WTC11 (cell line): ENCODE measurements around the gene EHF. TPM values are rescaled to one million over a fixed set of nuclear protein-coding genes. Genes with fewer than 3 reads are reported as not detected.

Experiments used
- ATAC-seq: fragments of 200-7000 bp; cut with Tn5 transposase; 2 replicates; pipeline ENCODE4 v1.10.0; 2021; ENCODE audit warnings: mild to moderate bottlenecking, moderate library complexity
- CTCF ChIA-PET: fragments of 300-600 bp; sonication (Branson Sonifier 250); formaldehyde crosslinking; loops from one replicate; lab custom pipeline; 2021; ENCODE audit warnings: antibody characterized with exemption; lab: Charles Lee
- POLR2A ChIA-PET: fragments of 350-600 bp; sonication (Branson Sonifier 250); formaldehyde crosslinking; loops from one replicate; lab custom pipeline; 2021; ENCODE audit warnings: antibody characterized with exemption; lab: Charles Lee
- DNase-seq: peaks from one replicate; pipeline ENCODE4 v3.0.0; 2021; ENCODE audit warnings: low spot score
- H3K27ac Mint-ChIP-seq: 2 replicates; pipeline ENCODE4 v1.8.0; 2021; ENCODE audit warnings: mixed read lengths
- H3K27me3 Mint-ChIP-seq: 2 replicates; pipeline ENCODE4 v1.8.0; 2021; ENCODE audit warnings: low read depth, mild to moderate bottlenecking, moderate library complexity, mixed read lengths
- H3K36me3 Mint-ChIP-seq: 2 replicates; pipeline ENCODE4 v1.8.0; 2021; ENCODE audit warnings: mixed read lengths
- H3K4me1 Mint-ChIP-seq: 2 replicates; pipeline ENCODE4 v1.8.0; 2022; ENCODE audit warnings: mixed read lengths
- H3K4me3 Mint-ChIP-seq: 2 replicates; pipeline ENCODE4 v1.8.0; 2021; ENCODE audit warnings: mild to moderate bottlenecking, moderate library complexity, mixed read lengths
- H3K9me3 Mint-ChIP-seq: 2 replicates; pipeline ENCODE4 v1.8.0; 2021; ENCODE audit warnings: mixed read lengths
- CREB1 ChIP-seq: sonication (generic); formaldehyde crosslinking; IDR thresholded peaks from 2 replicates; pipeline ENCODE4 v1.8.0; 2023; ENCODE audit warnings: mild to moderate bottlenecking, missing genetic modification reagents
- E2F4 ChIP-seq: sonication (generic); formaldehyde crosslinking; IDR thresholded peaks from 2 replicates; pipeline ENCODE4 v1.8.1; 2022; ENCODE audit warnings: low read depth, mild to moderate bottlenecking, moderate library complexity, missing genetic modification reagents, borderline replicate concordance
- ESRRA ChIP-seq: sonication (generic); formaldehyde crosslinking; IDR thresholded peaks from 2 replicates; pipeline ENCODE4 v1.8.1; 2022; ENCODE audit warnings: mild to moderate bottlenecking, missing genetic modification reagents, borderline replicate concordance
- JAZF1 ChIP-seq: fragments of 250-450 bp; sonication (Bioruptor Pico); IDR thresholded peaks from 2 replicates; pipeline ENCODE4 v1.9.0; 2021; ENCODE audit warnings: moderate library complexity, mild to moderate bottlenecking, inconsistent platforms
- JUN ChIP-seq: sonication (generic); formaldehyde crosslinking; IDR thresholded peaks from 2 replicates; pipeline ENCODE4 v1.8.0; 2023; ENCODE audit warnings: mild to moderate bottlenecking, missing genetic modification reagents
- MYBL2 ChIP-seq: sonication (generic); formaldehyde crosslinking; IDR thresholded peaks from 2 replicates; pipeline ENCODE4 v1.8.1; 2023; ENCODE audit warnings: mild to moderate bottlenecking, moderate library complexity, missing genetic modification reagents
- NFE2L1 ChIP-seq: sonication (generic); formaldehyde crosslinking; IDR thresholded peaks from 2 replicates; pipeline ENCODE4 v1.8.1; 2023; ENCODE audit warnings: missing genetic modification reagents
- NR3C1 ChIP-seq: sonication (generic); formaldehyde crosslinking; conservative IDR thresholded peaks from 2 replicates; pipeline ENCODE4 v1.8.1; 2023; ENCODE audit warnings: low read depth, mild to moderate bottlenecking, missing genetic modification reagents
- PRDM15 ChIP-seq: sonication (generic); formaldehyde crosslinking; IDR thresholded peaks from 2 replicates; pipeline ENCODE4 v1.8.0; 2022; ENCODE audit warnings: missing genetic modification reagents
- PRRX2 ChIP-seq: fragments of 250-450 bp; sonication (Bioruptor Pico); IDR thresholded peaks from 2 replicates; pipeline ENCODE4 v1.8.0; 2021; ENCODE audit warnings: mild to moderate bottlenecking
- RELA ChIP-seq: sonication (generic); formaldehyde crosslinking; IDR thresholded peaks from 2 replicates; pipeline ENCODE4 v1.8.1; 2022; ENCODE audit warnings: missing genetic modification reagents, mild to moderate bottlenecking, borderline replicate concordance
- RORB ChIP-seq: fragments of 250-450 bp; sonication (Bioruptor Pico); IDR thresholded peaks from 2 replicates; pipeline ENCODE4 v1.9.0; 2021; ENCODE audit warnings: mild to moderate bottlenecking
- SMAD4 ChIP-seq: sonication (generic); formaldehyde crosslinking; IDR thresholded peaks from 2 replicates; pipeline ENCODE4 v1.8.0; 2022; ENCODE audit warnings: mild to moderate bottlenecking, missing genetic modification reagents
- USF1 ChIP-seq: sonication (generic); formaldehyde crosslinking; IDR thresholded peaks from 2 replicates; pipeline ENCODE4 v1.8.0; 2022; ENCODE audit warnings: mild to moderate bottlenecking, missing genetic modification reagents
- ZNF396 ChIP-seq: fragments of 250-450 bp; sonication (Bioruptor Pico); IDR thresholded peaks from 2 replicates; pipeline ENCODE4 v1.8.0; 2021; ENCODE audit warnings: mild to moderate bottlenecking, moderate library complexity, borderline replicate concordance
- total RNA-seq: library from RNA; stranded (reverse); gene quantifications from 3 replicates; pipeline ENCODE4 v1.2.3, GENCODE V29; 2021
- TF ChIP-seq, protein P1 (sequence below): sonication (generic); formaldehyde crosslinking; IDR thresholded peaks from 2 replicates; pipeline ENCODE4 v1.8.0; 2022; ENCODE audit warnings: mild to moderate bottlenecking, missing genetic modification reagents
- TF ChIP-seq, protein P2 (sequence below): sonication (generic); formaldehyde crosslinking; IDR thresholded peaks from 2 replicates; pipeline ENCODE4 v1.8.1; 2023; ENCODE audit warnings: mild to moderate bottlenecking, missing genetic modification reagents, moderate library complexity
- TF ChIP-seq, protein P3 (sequence below): sonication (generic); formaldehyde crosslinking; IDR thresholded peaks from 2 replicates; pipeline ENCODE4 v1.8.1; 2023; ENCODE audit warnings: mild to moderate bottlenecking, missing genetic modification reagents
- TF ChIP-seq, protein P4 (sequence below): sonication (generic); formaldehyde crosslinking; IDR thresholded peaks from 2 replicates; pipeline ENCODE4 v1.8.0; 2023; ENCODE audit warnings: mild to moderate bottlenecking, missing genetic modification reagents
- TF ChIP-seq, protein P5 (sequence below): sonication (generic); formaldehyde crosslinking; IDR thresholded peaks from 2 replicates; pipeline ENCODE4 v1.8.1; 2023; ENCODE audit warnings: mild to moderate bottlenecking, missing genetic modification reagents, moderate library complexity

EHF gene
- total RNA-seq, 1 experiment from 2014 or later = 0.46 TPM

- no peak for TF ChIP-seq JAZF1 (CRISPR knock-in tag)
- TF ChIP-seq USF1 (CRISPR knock-in tag) = no peak
- TF ChIP-seq SMAD4 (CRISPR knock-in tag) = no peak
- no peak for TF ChIP-seq RORB (CRISPR knock-in tag)
- TF ChIP-seq JUN (CRISPR knock-in tag) = no peak
- no peak for TF ChIP-seq NFE2L1 (CRISPR knock-in tag)
- Mint-ChIP-seq H3K36me3 (no peaks in the 10 kb centered on the region), H3K27me3 (no peaks in the 10 kb centered on the region; the same call in 1 of the 2 replicates), H3K4me1 (peaks cover 17% of the 10 kb centered on the region), H3K27ac (no peak overlapping the region), H3K9me3 (no peaks in the 10 kb centered on the region), H3K4me3 (no peak overlapping the region)
- ChIA-PET POLR2A (no interaction called here), CTCF (no interaction called here)
- no peak for ATAC-seq
- DNase-seq = no peak
These were observed 1.8 kb upstream of the EHF start for GRCh38 chr11:34619062-34619516.

GRCh38 chr11:34620202-34620601 is 691 bp upstream of the EHF start:
- ATAC-seq (no peak), DNase-seq (no peak)
- H3K27me3 Mint-ChIP-seq = no peaks in the 10 kb centered on the region; the same call in 1 of the 2 replicates
- no peaks in the 10 kb centered on the region for H3K9me3 Mint-ChIP-seq
- TF ChIP-seq ZNF396 (CRISPR knock-in tag) = no peak
- TF ChIP-seq, protein P1, sequence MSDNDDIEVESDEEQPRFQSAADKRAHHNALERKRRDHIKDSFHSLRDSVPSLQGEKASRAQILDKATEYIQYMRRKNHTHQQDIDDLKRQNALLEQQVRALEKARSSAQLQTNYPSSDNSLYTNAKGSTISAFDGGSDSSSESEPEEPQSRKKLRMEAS (CRISPR knock-in tag) = no peak
- TF ChIP-seq, protein P2, sequence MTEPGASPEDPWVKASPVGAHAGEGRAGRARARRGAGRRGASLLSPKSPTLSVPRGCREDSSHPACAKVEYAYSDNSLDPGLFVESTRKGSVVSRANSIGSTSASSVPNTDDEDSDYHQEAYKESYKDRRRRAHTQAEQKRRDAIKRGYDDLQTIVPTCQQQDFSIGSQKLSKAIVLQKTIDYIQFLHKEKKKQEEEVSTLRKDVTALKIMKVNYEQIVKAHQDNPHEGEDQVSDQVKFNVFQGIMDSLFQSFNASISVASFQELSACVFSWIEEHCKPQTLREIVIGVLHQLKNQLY = no peak
- no peak for TF ChIP-seq MYBL2
- no peak for TF ChIP-seq CREB1 (CRISPR knock-in tag)
- no peaks in the 10 kb centered on the region for H3K36me3 Mint-ChIP-seq
- H3K4me1 Mint-ChIP-seq = peaks cover 9% of the 10 kb centered on the region
- H3K27ac Mint-ChIP-seq = no peak overlapping the region
- ChIA-PET CTCF (no interaction called here), POLR2A (no interaction called here)
- H3K4me3 Mint-ChIP-seq = no peak overlapping the region

GRCh38 chr11:34621876-34622275 is 983 bp downstream of the EHF start:
- Mint-ChIP-seq H3K27me3 (no peaks in the 10 kb centered on the region; the same call in 1 of the 2 replicates), H3K36me3 (no peaks in the 10 kb centered on the region), H3K9me3 (no peaks in the 10 kb centered on the region), H3K4me3 (no peak overlapping the region), H3K4me1 (no peaks in the 10 kb centered on the region), H3K27ac (no peak overlapping the region)
- DNase-seq = no peak
- CTCF ChIA-PET = no interaction called here
- POLR2A ChIA-PET = interaction anchor here (0.5 kb wide), 1 partner anchor 654 kb away, joined by 4 read pairs; no protein-coding TSS in a partner anchor
- ATAC-seq = no peak
- TF ChIP-seq, protein P3, sequence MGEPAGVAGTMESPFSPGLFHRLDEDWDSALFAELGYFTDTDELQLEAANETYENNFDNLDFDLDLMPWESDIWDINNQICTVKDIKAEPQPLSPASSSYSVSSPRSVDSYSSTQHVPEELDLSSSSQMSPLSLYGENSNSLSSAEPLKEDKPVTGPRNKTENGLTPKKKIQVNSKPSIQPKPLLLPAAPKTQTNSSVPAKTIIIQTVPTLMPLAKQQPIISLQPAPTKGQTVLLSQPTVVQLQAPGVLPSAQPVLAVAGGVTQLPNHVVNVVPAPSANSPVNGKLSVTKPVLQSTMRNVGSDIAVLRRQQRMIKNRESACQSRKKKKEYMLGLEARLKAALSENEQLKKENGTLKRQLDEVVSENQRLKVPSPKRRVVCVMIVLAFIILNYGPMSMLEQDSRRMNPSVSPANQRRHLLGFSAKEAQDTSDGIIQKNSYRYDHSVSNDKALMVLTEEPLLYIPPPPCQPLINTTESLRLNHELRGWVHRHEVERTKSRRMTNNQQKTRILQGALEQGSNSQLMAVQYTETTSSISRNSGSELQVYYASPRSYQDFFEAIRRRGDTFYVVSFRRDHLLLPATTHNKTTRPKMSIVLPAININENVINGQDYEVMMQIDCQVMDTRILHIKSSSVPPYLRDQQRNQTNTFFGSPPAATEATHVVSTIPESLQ (CRISPR knock-in tag) = no peak
- TF ChIP-seq CREB1 (CRISPR knock-in tag) (no peak), E2F4 (CRISPR knock-in tag) (no peak), JAZF1 (CRISPR knock-in tag) (no peak), RELA (no peak), PRDM15 (CRISPR knock-in tag) (no peak), PRRX2 (CRISPR knock-in tag) (no peak), NR3C1 (CRISPR knock-in tag) (no peak), ESRRA (CRISPR knock-in tag) (no peak), MYBL2 (no peak)
- TF ChIP-seq, protein P4, sequence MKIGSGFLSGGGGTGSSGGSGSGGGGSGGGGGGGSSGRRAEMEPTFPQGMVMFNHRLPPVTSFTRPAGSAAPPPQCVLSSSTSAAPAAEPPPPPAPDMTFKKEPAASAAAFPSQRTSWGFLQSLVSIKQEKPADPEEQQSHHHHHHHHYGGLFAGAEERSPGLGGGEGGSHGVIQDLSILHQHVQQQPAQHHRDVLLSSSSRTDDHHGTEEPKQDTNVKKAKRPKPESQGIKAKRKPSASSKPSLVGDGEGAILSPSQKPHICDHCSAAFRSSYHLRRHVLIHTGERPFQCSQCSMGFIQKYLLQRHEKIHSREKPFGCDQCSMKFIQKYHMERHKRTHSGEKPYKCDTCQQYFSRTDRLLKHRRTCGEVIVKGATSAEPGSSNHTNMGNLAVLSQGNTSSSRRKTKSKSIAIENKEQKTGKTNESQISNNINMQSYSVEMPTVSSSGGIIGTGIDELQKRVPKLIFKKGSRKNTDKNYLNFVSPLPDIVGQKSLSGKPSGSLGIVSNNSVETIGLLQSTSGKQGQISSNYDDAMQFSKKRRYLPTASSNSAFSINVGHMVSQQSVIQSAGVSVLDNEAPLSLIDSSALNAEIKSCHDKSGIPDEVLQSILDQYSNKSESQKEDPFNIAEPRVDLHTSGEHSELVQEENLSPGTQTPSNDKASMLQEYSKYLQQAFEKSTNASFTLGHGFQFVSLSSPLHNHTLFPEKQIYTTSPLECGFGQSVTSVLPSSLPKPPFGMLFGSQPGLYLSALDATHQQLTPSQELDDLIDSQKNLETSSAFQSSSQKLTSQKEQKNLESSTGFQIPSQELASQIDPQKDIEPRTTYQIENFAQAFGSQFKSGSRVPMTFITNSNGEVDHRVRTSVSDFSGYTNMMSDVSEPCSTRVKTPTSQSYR (CRISPR knock-in tag) = no peak
- TF ChIP-seq, protein P5, sequence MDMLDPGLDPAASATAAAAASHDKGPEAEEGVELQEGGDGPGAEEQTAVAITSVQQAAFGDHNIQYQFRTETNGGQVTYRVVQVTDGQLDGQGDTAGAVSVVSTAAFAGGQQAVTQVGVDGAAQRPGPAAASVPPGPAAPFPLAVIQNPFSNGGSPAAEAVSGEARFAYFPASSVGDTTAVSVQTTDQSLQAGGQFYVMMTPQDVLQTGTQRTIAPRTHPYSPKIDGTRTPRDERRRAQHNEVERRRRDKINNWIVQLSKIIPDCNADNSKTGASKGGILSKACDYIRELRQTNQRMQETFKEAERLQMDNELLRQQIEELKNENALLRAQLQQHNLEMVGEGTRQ (CRISPR knock-in tag) = no peak
